ENCODE data around the gene CA9. TPM values are rescaled to one million over a fixed set of nuclear protein-coding genes. Genes with fewer than 3 reads are reported as not detected.

The CA9 gene
- total and polyA plus RNA-seq, 2 experiments from 2014 or later, result 1.1 TPM; not detected in 1

GRCh38 chr9:35650341-35651158 lies 23.2 kb upstream of the CA9 start, which contains the start of gene SIT1:
Gene SIT1 (minus strand): TSS chr9:35650931. CDS start chr9:35650853, 78 bp downstream.
- Histone ChIP-seq H3K27me3 (ENCODE audit: insufficient read depth) (no peaks in the 10 kb centered on the region), H3K9me2 (ENCODE audit: insufficient read depth) (no peaks in the 10 kb centered on the region), H3K27ac (ENCODE audit: low read depth) (no peak within 1 kb of the TSS), H3K4me2 (peak within 1 kb of the TSS; percentile 79), H4K20me1 (replicated peaks; ENCODE audit: insufficient read depth) (no peaks in the 10 kb centered on the region), H3K79me2 (replicated peaks; ENCODE audit: insufficient read depth) (no peaks in the 10 kb centered on the region), H3K36me3 (ENCODE audit: insufficient read depth) (no peaks in the 10 kb centered on the region), H3K4me3 (peak within 1 kb of the TSS; percentile 54), H3K4me1 (ENCODE audit: insufficient read depth) (peaks cover 39% of the 10 kb centered on the region), H2AFZ (peak within 1 kb of the TSS; percentile 96), H3F3A (replicated peaks; ENCODE audit: low read depth) (peaks cover 11% of the 10 kb centered on the region; the same call in 1 of the 2 replicates)
- TF ChIP-seq POLR2AphosphoS5 (IDR thresholded peaks at IDR 0.05; ENCODE audit: low read depth) (peak; percentile 20; the same call in 1 of the 2 replicates), ZNF462 (CRISPR knock-in tag; IDR thresholded peaks at IDR 0.05) (no peak), NANOG (IDR thresholded peaks at IDR 0.05; ENCODE audit: borderline replicate concordance) (no peak), STAT1 (IDR thresholded peaks at IDR 0.05; ENCODE audit: unreplicated experiment) (no peak), EZH2 (IDR thresholded peaks at IDR 0.05; ENCODE audit: low read depth, unreplicated experiment) (no peak), ZNF331 (CRISPR knock-in tag; IDR thresholded peaks at IDR 0.05; ENCODE audit: low read depth) (no peak)
- no peaks in the 10 kb centered on the region; the same call in 2 of the 3 replicates for H3K9me3 Mint-ChIP-seq
- H3K4me3 Mint-ChIP-seq, result peak within 1 kb of the TSS; percentile 61
- H3K27ac Mint-ChIP-seq, result no peak within 1 kb of the TSS
- H3K27me3 Mint-ChIP-seq (ENCODE audit: insufficient read depth, low read depth, poor library complexity), result peaks cover 31% of the 10 kb centered on the region
- peaks cover 48% of the 10 kb centered on the region for H3K4me1 Mint-ChIP-seq
- H3K36me3 Mint-ChIP-seq (ENCODE audit: low read depth), result no peaks in the 10 kb centered on the region; the same call in 2 of the 3 replicates
- peak; percentile 5 for ATAC-seq
- DNase-seq (ENCODE audit: low spot score), result peak; percentile 75
